ENCODE measurements around the gene IFITM2. TPM values are rescaled to one million over a fixed set of nuclear protein-coding genes. Genes with fewer than 3 reads are reported as not detected.
"Not testable (repeated sequence)": the region's sequence is repeated elsewhere in the genome, so short reads cannot be mapped to it uniquely, and the experiment has no call there.

IFITM2 gene
- total and polyA plus RNA-seq, 2 donors (not counting 1 experiment from before 2014, with no cell fraction given), result 51.2 to 714 TPM

DNA sequence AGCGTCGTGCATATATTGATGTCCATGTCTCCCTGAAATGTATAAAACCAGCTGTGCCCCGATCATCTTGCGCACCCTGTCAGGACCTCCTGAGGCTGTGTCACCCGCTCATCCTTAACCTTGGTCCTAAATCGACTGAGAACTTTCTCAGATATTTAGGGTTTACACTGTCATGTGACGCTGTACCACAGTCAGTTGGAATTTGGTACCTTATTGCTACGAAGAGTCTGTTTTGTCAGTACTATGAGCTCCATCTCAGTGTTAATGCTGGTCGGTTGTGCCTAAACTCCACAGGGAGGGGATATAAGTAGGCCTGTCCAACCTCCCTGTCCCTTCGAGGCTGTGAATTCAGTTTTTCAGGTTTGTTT, 1.8 kb upstream of the IFITM2 start:
- Histone ChIP-seq H3K27me3 (ENCODE audit: control insufficient read depth, insufficient read depth, low read length) (no peaks in the 10 kb centered on the region), H3K36me3 (ENCODE audit: control insufficient read depth, insufficient read depth, low read length) (no peaks in the 10 kb centered on the region), H2AFZ (ENCODE audit: low read length) (no peak overlapping the region), H4K20me1 (ENCODE audit: control insufficient read depth, extremely low read depth, insufficient read depth, low read length) (no peaks in the 10 kb centered on the region), H3K4me2 (ENCODE audit: extremely low read depth, insufficient read depth, low read length) (no peak overlapping the region), H3K79me2 (ENCODE audit: control insufficient read depth, insufficient read depth, low read length) (peaks cover 19% of the 10 kb centered on the region), H3K4me1 (ENCODE audit: control insufficient read depth, extremely low read depth, insufficient read depth, low read length) (no peaks in the 10 kb centered on the region), H3K9me3 (ENCODE audit: control insufficient read depth, insufficient read depth, low read depth, low read length) (no peaks in the 10 kb centered on the region), H3K9ac (ENCODE audit: insufficient read depth, low read length) (no peak overlapping the region), H3K4me3 (replicated peaks in 1 of 4; ENCODE audit: control extremely low read depth in 1 of 4, insufficient read depth in 1 of 4, low read depth in 3 of 4, low read length in 4 of 4) (no peak overlapping the region), H3K27ac (ENCODE audit: insufficient read depth, low read length) (no peak overlapping the region)
- TF ChIP-seq EZH2 (IDR thresholded peaks at IDR 0.05; ENCODE audit: low read length, missing control alignments), result no peak
- TF ChIP-seq, protein P1, sequence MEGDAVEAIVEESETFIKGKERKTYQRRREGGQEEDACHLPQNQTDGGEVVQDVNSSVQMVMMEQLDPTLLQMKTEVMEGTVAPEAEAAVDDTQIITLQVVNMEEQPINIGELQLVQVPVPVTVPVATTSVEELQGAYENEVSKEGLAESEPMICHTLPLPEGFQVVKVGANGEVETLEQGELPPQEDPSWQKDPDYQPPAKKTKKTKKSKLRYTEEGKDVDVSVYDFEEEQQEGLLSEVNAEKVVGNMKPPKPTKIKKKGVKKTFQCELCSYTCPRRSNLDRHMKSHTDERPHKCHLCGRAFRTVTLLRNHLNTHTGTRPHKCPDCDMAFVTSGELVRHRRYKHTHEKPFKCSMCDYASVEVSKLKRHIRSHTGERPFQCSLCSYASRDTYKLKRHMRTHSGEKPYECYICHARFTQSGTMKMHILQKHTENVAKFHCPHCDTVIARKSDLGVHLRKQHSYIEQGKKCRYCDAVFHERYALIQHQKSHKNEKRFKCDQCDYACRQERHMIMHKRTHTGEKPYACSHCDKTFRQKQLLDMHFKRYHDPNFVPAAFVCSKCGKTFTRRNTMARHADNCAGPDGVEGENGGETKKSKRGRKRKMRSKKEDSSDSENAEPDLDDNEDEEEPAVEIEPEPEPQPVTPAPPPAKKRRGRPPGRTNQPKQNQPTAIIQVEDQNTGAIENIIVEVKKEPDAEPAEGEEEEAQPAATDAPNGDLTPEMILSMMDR (conservative IDR thresholded peaks at IDR 0.05 in 1 of 2, IDR thresholded peaks at IDR 0.05 in 1 of 2; ENCODE audit: low read depth in 1 of 2, low read length in 2 of 2), result no peak
- DNase-seq (ENCODE audit: low read depth in 2 of 2), result no peak

GRCh38 chr11:306645-307371, 808 bp upstream of the IFITM2 start:
- no peak overlapping the region for H3K27ac ChIP-seq (ENCODE audit: insufficient read depth, low read length)
- H4K20me1 ChIP-seq (ENCODE audit: control insufficient read depth, extremely low read depth, insufficient read depth, low read length), result no peaks in the 10 kb centered on the region
- no peak overlapping the region for H3K4me2 ChIP-seq (ENCODE audit: extremely low read depth, insufficient read depth, low read length)
- H3K9me3 ChIP-seq (ENCODE audit: control insufficient read depth, insufficient read depth, low read depth, low read length), result no peaks in the 10 kb centered on the region
- no peaks in the 10 kb centered on the region for H3K36me3 ChIP-seq (ENCODE audit: control insufficient read depth, insufficient read depth, low read length)
- peaks cover 19% of the 10 kb centered on the region for H3K79me2 ChIP-seq (ENCODE audit: control insufficient read depth, insufficient read depth, low read length)
- H2AFZ ChIP-seq (ENCODE audit: low read length), result no peak overlapping the region
- H3K4me3 ChIP-seq (replicated peaks in 1 of 4; ENCODE audit: control extremely low read depth in 1 of 4, insufficient read depth in 1 of 4, low read depth in 3 of 4, low read length in 4 of 4), result no peak overlapping the region
- no peaks in the 10 kb centered on the region for H3K4me1 ChIP-seq (ENCODE audit: control insufficient read depth, extremely low read depth, insufficient read depth, low read length)
- TF ChIP-seq, protein P1 (conservative IDR thresholded peaks at IDR 0.05 in 1 of 2, IDR thresholded peaks at IDR 0.05 in 1 of 2; ENCODE audit: low read depth in 1 of 2, low read length in 2 of 2), result no peak
- TF ChIP-seq EZH2 (IDR thresholded peaks at IDR 0.05; ENCODE audit: low read length, missing control alignments), result no peak
- H3K27me3 ChIP-seq (ENCODE audit: control insufficient read depth, insufficient read depth, low read length), result no peaks in the 10 kb centered on the region
- DNase-seq (ENCODE audit: low read depth in 2 of 2), result no peak
- H3K9ac ChIP-seq (ENCODE audit: insufficient read depth, low read length), result no peak overlapping the region

DNA sequence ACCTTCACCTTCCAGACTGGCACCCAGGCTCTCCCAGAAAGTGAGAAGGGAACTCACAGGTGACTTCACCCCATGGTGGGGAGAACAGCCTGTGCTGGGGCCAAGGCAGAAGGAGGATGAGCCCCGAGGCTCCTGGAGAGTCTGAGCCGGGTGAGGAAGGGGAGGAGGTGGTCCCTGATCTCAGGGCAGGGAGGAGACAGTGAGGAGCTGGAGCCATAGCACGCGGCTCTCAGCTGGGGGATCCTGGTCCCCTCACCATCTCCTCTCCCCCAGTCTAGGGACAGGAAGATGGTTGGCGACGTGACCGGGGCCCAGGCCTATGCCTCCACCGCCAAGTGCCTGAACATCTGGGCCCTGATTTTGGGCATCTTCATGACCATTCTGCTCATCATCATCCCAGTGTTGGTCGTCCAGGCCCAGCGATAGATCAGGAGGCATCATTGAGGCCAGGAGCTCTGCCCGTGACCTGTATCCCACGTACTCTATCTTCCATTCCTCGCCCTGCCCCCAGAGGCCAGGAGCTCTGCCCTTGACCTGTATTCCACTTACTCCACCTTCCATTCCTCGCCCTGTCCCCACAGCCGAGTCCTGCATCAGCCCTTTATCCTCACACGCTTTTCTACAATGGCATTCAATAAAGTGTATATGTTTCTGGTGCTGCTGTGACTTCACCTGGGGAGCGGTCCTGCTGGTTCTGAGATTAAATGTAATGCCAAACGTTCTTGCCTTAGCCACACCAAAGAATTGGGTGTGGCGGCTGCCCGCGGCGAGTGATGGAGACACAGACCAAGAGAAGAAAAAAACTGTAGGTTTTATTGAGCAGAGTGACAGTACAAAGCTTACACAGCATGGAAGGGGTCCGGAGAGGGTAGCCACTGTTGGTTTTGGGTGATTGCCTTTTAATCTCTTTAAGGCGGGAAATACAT, 1.4 kb downstream of the IFITM2 start:
- not testable (repeated sequence) for DNase-seq (ENCODE audit: low read depth in 2 of 2); H3K9me3 ChIP-seq (ENCODE audit: control insufficient read depth, insufficient read depth, low read depth, low read length); H4K20me1 ChIP-seq (ENCODE audit: control insufficient read depth, extremely low read depth, insufficient read depth, low read length); H2AFZ ChIP-seq (ENCODE audit: low read length); H3K36me3 ChIP-seq (ENCODE audit: control insufficient read depth, insufficient read depth, low read length); H3K27me3 ChIP-seq (ENCODE audit: control insufficient read depth, insufficient read depth, low read length)
- Histone ChIP-seq H3K27ac (ENCODE audit: insufficient read depth, low read length) (peak overlapping the region; percentile 33), H3K4me2 (ENCODE audit: extremely low read depth, insufficient read depth, low read length) (peak overlapping the region; percentile 92), H3K79me2 (ENCODE audit: control insufficient read depth, insufficient read depth, low read length) (peaks cover 19% of the 10 kb centered on the region), H3K4me3 (replicated peaks in 1 of 4; ENCODE audit: control extremely low read depth in 1 of 4, insufficient read depth in 1 of 4, low read depth in 3 of 4, low read length in 4 of 4) (peak overlapping the region; percentile 27 to 72 (median 60)), H3K9ac (ENCODE audit: insufficient read depth, low read length) (peak overlapping the region; percentile 51), H3K4me1 (ENCODE audit: control insufficient read depth, extremely low read depth, insufficient read depth, low read length) (peaks cover 10% of the 10 kb centered on the region)

GRCh38 chr11:309979-310572, 2.5 kb downstream of the IFITM2 start:
- Histone ChIP-seq H3K79me2 (ENCODE audit: control insufficient read depth, insufficient read depth, low read length) (peaks cover 19% of the 10 kb centered on the region), H3K4me3 (replicated peaks in 1 of 4; ENCODE audit: control extremely low read depth in 1 of 4, insufficient read depth in 1 of 4, low read depth in 3 of 4, low read length in 4 of 4) (peak overlapping the region; percentile 27 to 72 (median 60)), H3K4me2 (ENCODE audit: extremely low read depth, insufficient read depth, low read length) (peak overlapping the region; percentile 92), H3K4me1 (ENCODE audit: control insufficient read depth, extremely low read depth, insufficient read depth, low read length) (peaks cover 10% of the 10 kb centered on the region), H3K9ac (ENCODE audit: insufficient read depth, low read length) (peak overlapping the region; percentile 50), H3K27ac (ENCODE audit: insufficient read depth, low read length) (peak overlapping the region; percentile 33)
- H4K20me1 ChIP-seq (ENCODE audit: control insufficient read depth, extremely low read depth, insufficient read depth, low read length); DNase-seq (ENCODE audit: low read depth in 2 of 2); H3K9me3 ChIP-seq (ENCODE audit: control insufficient read depth, insufficient read depth, low read depth, low read length); H2AFZ ChIP-seq (ENCODE audit: low read length); H3K36me3 ChIP-seq (ENCODE audit: control insufficient read depth, insufficient read depth, low read length); H3K27me3 ChIP-seq (ENCODE audit: control insufficient read depth, insufficient read depth, low read length): not testable (repeated sequence)

All from fibroblast of lung (primary cell).